Nephron (organoid): ENCODE data around the gene BTNL8.

Experiments used
- H3K27ac Mint-ChIP-seq, 3 experiments: 2 replicates each; pipeline ENCODE4 v1.8.0; 2020; ENCODE audit warnings: mixed read lengths in 3 of 3, mild to moderate bottlenecking in 2 of 3, moderate library complexity in 1 of 3
- H3K27me3 Mint-ChIP-seq: 2 replicates; pipeline ENCODE4 v1.8.0; 2021; ENCODE audit warnings: low read depth, mild to moderate bottlenecking, moderate library complexity, mixed read lengths
- H3K36me3 Mint-ChIP-seq: 2 replicates; pipeline ENCODE4 v1.8.0; 2020; ENCODE audit warnings: low read depth, mixed read lengths
- H3K4me1 Mint-ChIP-seq: 2 replicates; pipeline ENCODE4 v1.8.0; 2020; ENCODE audit warnings: mixed read lengths
- H3K4me3 Mint-ChIP-seq, 3 experiments: 2 replicates each; pipeline ENCODE4 v1.8.0; 2020; ENCODE audit warnings: mild to moderate bottlenecking in 3 of 3, mixed read lengths in 3 of 3, moderate library complexity in 2 of 3
- H3K9me3 Mint-ChIP-seq: 2 replicates; pipeline ENCODE4 v1.8.0; 2020; ENCODE audit warnings: mixed read lengths
- TF ChIP-seq, protein P1 (sequence below), 3 experiments: fragments of 200-600 bp; sonication (generic); IDR thresholded peaks; one replicate each; pipeline ENCODE4 v1.5.0; 2021; ENCODE audit warnings: antibody characterized with exemption in 3 of 3; ENCODE audit not compliant: unreplicated experiment in 3 of 3

The BTNL8 gene

DNA sequence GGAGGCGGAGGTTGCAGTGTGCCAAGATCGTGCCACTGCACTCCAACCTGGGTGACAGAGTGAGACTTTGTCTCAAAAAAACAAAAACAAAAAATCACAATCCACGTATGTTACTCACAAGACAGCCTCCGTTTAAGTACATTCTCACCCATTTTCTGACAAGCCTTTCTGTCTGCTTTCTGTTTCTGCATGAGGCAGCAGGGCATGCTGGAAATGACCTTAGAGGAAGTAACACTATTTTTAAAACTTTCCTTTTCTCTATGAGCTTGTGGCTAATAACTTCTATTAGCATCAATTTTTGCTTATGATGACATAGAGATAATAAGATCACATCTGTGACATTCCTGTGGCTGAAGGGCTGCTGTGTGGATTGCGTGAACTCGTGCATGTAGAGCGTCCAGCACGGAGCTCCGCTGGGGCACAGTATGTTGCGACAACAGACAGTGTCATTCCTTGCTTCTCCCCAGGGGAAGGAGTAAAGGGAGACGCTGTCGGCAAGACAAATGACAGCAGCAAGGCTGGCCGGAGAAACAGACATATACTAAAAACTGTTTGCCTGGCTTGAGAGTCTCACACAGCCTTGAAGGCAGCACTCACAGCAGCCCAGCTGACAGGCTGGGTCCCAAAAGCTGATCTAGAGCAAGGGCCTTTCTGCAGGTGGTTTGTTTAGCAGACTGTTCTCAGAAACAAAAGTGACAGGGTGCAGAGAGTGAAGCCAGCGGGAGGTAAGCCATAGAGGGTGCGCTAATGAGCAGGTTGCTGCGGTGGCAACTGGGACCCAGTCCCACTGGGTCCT is 91.3 kb downstream of the BTNL8 start:
- Mint-ChIP-seq H3K27me3 (peaks cover 7% of the 10 kb centered on the region), H3K36me3 (no peaks in the 10 kb centered on the region), H3K4me1 (no peaks in the 10 kb centered on the region)

DNA sequence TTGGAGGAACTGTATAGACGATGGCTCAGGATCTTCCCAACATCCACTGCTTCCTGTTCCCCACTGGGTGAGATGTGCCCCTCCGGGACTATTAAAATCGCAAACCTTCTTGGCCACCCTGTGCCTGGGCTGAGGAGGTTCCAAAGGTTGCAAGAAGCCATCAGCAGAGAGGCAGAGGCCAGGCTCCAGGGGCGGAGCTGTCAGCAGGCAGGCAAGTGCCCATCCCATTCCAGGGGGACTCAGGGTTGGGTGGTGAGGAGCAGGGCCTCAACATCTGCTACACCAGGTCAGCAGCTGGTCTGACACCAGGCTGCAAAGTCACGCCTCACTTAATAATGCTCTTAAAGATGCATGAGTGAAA is 91.9 kb downstream of the BTNL8 start:
- H3K36me3 Mint-ChIP-seq: no peaks in the 10 kb centered on the region
- H3K9me3 Mint-ChIP-seq: peaks cover 3% of the 10 kb centered on the region
- peaks cover 7% of the 10 kb centered on the region for H3K27me3 Mint-ChIP-seq
- TF ChIP-seq, protein P1, sequence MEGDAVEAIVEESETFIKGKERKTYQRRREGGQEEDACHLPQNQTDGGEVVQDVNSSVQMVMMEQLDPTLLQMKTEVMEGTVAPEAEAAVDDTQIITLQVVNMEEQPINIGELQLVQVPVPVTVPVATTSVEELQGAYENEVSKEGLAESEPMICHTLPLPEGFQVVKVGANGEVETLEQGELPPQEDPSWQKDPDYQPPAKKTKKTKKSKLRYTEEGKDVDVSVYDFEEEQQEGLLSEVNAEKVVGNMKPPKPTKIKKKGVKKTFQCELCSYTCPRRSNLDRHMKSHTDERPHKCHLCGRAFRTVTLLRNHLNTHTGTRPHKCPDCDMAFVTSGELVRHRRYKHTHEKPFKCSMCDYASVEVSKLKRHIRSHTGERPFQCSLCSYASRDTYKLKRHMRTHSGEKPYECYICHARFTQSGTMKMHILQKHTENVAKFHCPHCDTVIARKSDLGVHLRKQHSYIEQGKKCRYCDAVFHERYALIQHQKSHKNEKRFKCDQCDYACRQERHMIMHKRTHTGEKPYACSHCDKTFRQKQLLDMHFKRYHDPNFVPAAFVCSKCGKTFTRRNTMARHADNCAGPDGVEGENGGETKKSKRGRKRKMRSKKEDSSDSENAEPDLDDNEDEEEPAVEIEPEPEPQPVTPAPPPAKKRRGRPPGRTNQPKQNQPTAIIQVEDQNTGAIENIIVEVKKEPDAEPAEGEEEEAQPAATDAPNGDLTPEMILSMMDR (IDR thresholded peaks at IDR 0.05; ENCODE audit: unreplicated experiment in 3 of 3): no peak
- H3K4me1 Mint-ChIP-seq: no peaks in the 10 kb centered on the region
- H3K4me3 Mint-ChIP-seq: no peak overlapping the region
- H3K27ac Mint-ChIP-seq: no peak overlapping the region

More for the DNA sequence above, 91.3 kb downstream of the BTNL8 start:
- Mint-ChIP-seq H3K4me3 (no peak overlapping the region), H3K9me3 (peaks cover 3% of the 10 kb centered on the region), H3K27ac (no peak overlapping the region)
- TF ChIP-seq, protein P1 (IDR thresholded peaks at IDR 0.05; ENCODE audit: unreplicated experiment in 3 of 3): no peak
